GM21528 (cell line): Measurements from ENCODE around the gene E2F1.
A peak's percentile ranks its signal among the peaks of the same experiment; 100 is the strongest.

Experiments
- ATAC-seq: cut with Tn5 transposase; IDR thresholded peaks from one replicate; pipeline ENCODE4 v1.9.1; 2021; ENCODE audit warnings: mild to moderate bottlenecking, moderate library complexity; ENCODE audit not compliant: unreplicated experiment, low FRiP score

E2F1 gene

DNA sequence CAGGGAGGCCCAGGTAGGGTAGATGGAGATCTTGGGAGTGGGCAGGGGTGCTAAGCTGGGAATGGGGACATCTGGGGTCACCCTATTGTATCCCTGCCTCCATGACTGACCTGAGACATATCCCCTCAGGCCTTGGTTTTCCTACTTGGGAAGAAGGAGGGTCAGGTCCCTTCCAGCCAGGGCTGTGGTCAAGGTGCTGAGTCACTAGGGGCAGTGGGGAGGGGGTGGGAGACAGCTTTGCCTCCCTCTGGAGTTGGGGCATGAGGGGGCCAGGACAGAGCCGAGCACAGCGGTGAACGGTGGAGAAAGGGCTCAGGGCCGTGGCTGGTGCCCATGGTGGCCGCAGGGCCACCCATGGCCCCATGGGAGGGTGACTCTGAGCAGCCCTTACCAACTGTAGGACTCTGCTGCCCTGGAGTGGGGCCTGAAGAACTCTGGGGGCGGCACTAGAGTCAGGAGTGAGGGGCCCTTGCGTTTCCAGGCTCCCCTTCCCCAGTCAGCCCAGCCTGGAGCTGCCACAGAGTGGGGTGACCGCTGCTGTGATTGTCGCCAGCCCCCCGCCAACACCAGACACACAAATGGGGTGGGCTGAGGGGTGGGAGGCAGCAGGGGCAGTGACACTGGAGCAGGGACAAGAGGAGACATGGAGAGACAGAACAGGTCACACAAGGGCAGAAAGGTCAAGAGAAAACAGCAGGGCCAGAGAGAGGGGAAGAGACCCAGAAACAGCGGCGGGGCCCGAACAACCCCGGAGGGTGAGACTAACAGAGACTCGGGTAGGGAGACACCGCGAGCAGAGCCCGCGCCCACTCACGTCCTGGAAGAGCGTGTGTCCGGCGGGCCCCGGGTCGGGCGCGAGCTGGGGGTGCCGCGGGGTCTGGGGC is 12.5 kb downstream of the E2F1 start:
- peak; percentile 35 for ATAC-seq

DNA sequence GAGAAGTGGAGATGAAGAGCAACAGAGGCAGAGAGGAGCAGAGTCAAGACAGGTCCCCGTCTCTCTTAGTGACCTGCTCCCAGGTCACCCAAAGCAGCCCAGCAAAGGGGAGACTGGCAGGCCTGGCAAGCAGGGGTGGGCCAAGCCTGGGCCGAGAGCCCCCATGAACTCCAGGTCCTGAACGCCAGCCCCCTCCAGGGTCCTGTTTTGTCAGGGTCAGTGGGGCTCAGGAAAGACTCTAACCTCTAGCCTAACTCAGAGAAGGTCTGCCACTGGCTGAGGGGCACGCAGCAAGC is 13.1 kb downstream of the E2F1 start:
- no peak for ATAC-seq

DNA sequence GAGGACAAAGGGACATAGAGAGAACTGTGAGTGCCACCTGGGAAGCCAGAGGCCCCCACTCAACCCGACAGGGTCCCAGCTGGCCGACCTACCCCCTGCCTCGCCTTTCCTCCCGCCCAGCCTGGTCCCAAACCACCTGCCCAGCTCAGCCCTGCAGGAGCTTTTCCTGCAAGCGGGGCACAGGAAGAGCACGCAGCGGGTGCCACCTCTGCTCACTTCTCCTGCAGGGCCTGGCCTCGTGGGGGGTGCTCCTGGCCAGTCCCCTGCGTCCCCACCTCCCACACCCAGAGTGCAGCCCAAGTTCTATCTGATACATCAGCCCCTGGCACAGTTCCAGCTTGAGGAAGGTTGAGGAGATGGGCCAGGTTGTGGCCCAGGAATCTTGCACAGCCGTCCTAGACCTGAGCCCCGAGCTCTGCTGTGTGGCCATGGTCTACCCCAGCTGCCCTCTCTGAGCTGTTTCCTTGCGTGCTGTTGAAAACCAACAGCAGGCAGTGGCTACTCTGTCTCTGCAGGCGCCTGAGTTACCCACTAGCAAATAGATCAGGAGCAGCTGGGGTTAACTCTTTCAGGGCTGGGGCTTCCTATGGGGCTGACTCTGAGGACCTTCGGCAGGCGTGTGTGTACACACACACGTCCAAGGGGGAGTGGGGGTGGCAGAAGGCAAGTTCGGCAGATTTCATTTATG is 13.6 kb downstream of the E2F1 start:
- no peak for ATAC-seq

DNA sequence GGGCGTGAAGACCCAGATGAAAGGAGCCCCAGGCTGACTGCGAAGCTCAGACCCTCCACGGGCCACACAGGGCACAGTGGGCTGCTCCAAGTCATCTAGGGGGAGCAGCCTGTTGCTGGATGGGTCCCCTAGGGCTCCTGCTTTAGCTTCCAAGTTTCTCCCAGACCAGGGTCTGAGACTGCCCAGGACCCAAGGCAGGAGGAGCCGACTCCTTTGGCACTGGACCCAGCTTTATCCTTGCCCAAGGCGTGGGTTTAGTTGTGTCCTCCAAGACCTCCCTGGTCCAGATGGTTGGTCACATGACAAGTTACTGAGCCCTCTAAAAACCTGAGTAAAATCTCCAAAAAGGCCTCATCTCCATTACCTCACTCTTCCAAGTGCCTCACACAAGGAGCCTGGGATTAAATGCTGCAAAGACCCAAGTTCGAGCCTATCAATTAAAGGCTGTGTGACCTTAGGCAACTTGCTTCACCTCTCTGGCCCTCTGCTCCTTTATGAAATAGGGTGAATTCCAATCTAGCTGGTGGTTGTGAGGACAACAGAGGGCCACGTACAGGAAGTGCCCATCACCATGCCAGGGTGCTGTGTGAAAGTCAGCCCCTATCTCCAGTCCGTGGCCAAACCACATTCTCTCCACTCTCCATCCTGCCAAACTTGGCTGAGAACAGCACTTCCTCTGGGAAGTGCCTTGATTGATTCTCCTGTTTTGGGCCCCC is 14.5 kb downstream of the E2F1 start:
- ATAC-seq, result no peak

DNA sequence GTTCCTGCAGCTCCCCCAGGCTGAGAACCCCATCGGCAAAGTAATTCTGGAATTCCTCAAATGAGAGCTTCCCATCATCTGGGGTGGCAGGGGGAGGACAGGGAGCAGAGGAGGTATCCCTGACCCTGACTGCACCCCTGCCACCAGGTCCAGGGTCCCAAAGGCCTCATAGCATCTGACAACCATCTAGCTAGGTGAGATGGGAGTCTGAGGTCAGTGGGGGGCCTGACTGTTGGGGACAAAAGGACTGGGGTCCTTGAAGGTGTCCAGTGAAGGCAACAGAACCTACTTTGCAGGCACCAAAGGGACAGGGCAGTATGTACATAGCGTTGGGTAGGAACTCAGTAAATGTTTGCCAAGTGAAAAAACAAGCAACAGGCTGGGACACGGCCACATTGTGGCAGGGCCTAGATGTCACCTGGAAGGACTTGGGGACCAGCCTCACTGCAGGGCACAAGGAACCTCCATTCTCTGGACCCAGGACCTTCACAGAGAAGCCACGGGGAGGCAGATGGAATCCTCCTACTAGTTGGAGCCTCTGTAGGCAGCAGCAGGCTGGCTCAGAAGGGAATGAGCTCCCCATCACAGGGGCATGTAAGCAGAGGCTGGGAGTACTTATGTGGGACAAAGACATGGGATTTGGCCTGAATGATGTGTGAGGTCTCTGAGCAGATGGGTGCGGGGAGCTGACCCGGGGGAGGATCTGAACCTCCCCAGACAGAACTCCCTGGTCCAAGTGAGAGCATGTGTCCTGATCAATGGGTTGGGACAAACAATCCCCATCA is 15.3 kb downstream of the E2F1 start:
- ATAC-seq, result no peak

DNA sequence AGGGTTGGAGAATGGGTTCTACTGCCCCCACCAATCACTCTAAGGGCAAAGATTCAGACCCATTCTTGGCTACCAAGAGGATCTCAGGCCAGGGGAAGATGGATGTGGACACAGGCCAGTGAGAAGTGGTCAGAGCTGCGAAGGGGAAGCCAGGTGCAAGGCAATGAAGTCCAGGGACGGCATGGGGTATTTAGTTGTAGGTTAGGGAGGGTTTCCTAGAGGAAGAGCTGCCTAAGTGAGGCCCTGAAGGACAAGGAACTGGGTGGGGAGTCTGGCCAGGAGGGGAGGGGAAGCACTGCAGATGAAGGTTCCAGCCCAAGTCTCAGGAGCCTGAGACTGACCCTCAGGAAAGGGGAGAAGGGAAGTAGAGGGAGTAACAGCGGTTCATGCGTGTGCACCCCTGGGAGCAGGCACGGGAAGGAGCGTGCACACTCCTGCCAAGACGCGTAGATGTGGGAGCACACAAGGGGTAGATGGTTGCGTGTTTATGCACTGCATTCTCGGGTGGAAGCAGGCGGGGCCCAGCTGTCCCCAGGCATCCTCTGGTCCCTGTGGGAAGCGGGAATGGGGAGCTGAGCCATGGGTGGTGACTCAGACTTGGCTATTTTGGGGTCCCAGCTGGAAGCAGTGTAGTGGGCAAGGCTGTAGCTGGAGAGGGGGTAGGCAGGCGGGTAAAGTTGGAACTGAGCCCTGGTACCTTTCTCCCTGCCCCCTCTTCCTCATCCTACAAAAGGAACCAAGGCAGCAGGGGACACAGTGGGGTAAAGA is 16.1 kb downstream of the E2F1 start:
- ATAC-seq, result no peak

DNA sequence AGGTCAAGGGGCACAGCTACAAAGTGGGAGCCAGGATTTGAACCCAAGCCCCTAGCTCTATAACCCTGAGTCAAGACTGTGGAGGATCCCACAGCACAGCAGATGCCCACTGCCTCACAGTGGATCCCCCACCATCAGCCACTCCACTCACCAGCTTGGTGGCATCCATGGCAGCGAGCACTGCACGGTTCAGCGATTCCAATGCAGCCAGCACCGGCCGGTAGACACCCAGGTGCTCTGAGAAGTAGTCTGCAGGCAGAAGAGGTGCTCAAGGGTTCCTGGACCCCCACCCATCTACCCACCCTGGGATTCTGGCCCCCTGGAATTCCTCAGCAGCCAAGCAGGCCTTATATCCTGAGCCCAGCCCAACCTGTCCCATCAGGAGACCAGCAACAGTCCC is 17.0 kb downstream of the E2F1 start:
- no peak for ATAC-seq

DNA sequence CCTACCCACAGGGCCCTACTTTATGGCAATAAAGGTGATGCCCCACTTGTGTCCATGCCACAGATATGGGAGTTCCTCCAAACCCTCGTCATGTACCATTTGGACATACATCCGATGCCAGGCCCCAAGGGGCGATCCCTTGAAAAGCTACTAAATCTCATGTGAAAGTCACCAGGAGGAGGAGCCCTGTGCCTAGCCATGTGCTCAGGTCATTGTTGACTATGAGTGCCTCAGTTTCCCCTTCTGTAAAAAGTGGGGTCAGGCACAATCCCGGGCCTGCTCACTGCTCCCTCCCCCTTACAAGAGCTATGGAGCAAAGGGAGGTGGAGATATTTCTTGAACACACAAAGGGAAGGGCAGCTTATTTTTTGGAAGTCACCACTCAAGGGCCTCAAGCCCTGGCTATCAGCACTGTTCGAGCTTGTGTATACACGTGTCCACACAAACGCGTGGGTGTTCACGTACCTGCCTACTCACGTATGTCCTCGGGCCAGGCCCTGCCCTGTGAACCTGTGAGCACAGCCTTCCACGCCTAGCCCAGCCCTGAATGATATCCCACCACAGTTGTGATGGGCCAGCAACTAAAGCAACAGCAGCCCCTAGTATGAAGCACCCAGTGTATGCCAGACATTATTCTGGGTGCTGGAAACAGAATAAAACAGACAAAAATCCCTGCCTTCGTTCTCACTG is 17.6 kb downstream of the E2F1 start:
- no peak for ATAC-seq

DNA sequence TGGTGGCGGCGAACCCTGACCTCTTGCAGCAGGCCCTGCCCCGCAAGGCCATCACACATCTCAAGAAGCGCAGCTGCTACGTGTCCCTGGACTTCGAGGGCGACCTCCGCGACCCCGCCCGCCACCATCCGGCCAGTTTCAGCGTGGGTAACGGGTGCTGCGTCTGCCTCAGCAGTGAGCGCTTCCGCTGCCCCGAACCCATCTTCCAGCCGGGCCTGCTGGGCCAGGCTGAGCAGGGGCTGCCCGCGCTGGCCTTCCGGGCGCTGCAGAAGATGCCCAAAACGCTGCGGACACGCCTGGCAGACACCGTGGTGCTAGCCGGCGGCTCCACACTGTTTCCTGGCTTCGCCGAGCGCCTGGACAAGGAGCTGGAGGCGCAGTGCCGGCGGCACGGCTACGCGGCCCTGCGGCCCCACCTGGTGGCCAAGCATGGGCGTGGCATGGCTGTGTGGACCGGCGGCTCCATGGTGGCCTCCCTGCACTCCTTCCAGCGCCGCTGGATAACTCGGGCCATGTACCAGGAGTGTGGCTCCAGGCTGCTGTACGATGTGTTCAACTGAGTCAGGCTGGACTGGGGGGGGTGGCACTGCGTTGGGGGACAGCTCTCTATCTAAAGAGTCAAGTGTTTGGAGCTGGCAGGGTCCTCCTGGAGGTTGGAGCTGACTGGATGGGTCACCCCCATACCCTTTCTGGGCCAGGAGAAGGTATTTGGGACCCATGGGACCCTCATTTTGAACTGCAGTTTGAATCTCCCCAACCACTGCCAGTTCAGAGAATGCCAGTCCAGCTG is 18.3 kb downstream of the E2F1 start:
- no peak for ATAC-seq

DNA sequence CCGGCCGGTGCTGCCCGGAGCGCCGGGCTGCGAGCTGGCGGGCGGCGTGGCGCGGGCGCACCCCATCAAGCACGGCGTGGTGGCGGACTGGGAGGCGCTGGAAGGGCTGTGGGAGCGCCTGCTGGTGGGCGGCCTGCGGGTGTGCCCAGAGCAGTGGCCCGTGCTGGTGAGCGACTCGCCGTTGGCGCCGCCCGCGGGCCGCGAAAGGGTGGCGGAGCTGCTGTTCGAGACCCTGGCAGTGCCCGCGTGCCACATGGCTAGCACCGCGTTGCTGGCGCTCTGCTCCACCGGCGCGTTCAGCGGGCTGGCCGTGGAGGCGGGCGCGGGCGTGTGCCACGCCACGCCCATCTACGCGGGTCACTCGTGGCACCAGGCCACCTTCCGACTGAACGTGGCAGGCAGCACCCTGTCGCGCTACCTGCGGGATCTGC is 18.9 kb downstream of the E2F1 start:
- peak; percentile 19 for ATAC-seq

DNA sequence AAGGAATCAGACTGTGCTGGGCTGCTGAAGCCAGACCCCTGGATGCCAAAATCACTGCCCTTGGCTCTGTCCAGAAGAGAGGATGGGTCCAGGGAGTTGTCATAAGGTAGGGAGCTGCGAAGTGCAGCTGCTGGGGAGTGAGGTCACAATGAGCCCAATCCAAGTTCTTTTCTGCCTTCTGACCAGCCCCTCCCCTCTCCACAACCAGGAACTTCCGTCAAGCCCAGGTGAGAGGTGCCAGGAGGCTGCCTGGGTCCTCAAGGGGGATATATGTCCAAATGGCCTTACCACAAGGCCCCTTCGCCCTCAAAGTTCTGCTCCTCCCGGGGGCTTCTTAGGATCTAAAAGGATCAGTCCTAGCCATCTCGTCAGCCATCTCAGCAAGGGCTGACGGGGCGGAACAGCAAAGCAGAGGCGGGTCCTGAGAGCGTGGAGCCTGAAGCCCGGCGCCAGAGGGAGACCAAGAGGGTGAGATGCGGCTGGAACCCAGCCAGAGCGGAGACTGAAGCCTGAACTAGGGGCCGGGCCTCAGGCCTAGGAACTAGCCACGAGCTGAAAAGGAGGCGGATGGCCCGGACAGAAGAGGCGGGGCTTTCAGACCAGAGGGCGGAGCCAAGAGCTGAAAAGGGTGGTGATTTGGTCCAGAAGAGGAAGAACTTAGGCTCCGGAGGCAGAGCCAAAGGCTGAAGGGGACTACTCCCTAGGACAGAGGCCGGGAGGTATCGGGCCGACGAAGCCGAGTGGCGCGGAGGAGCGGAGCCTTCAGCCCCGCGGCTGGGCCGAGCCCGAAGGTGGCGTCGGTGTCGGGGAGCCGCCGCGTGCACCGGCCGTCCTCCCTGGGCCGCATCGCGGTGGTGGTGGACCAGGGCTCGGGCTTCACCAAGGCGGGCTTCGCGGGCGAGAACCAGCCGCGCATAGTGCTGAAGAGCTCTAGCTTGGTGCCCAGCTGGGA is 19.6 kb downstream of the E2F1 start, which contains the start of gene ACTL10:
Gene ACTL10 (plus strand): TSS at position 651 of the 952 bp plus-strand sequence. CDS start 555 bp downstream, outside the sequence.
- ATAC-seq, result peak; percentile 58

DNA sequence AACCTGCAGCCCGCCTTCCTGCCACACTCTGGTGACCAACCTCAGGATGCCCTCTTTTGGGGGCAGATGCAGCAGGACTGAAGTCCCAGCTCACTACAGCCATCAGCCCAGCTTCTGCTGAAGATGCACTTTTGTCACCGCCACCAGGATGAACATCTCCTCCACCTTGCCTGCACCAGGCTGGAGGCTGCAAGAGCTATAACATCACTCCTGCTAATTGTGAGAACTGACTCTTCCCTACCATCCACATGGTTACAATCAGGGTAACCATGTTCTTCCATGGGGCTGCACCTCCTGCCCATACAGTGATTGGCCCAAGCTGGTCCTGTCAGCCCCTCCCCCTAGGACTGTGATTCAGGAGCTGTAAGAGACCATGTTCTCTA is 21.4 kb downstream of the E2F1 start:
- ATAC-seq, result no peak

DNA sequence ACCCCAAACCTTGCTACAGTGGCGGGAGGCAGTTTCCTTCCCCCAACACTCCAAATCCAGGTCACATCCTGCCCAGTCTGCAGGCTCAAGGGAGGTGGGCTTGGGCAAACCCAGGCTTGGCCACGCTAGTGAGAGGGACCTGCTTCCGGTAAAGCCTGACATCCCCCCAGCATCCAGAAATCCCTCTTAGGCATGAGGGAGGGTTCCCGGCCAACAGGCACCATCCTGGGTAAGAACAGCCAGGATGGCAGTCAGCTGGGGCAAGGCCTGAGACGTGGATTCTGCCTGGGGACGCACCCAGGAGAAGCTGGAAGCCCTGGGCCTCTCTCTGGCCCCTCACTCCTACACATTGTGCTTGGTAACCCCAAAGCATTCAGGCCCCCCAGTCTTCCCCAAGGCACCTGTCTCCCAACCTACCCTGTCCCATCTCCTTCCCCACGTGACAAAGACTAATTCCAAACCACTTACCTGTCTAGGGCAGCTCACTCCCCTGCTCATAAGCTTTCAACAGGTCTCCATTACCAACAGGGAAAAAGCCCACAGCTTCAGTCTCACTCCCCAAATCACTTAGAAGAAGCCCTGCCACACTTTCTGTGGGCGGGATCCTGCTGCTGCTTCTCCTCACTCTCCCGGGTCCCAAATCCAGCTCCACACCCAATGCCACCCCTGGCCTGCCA is 22.0 kb downstream of the E2F1 start:
- ATAC-seq, result no peak

DNA sequence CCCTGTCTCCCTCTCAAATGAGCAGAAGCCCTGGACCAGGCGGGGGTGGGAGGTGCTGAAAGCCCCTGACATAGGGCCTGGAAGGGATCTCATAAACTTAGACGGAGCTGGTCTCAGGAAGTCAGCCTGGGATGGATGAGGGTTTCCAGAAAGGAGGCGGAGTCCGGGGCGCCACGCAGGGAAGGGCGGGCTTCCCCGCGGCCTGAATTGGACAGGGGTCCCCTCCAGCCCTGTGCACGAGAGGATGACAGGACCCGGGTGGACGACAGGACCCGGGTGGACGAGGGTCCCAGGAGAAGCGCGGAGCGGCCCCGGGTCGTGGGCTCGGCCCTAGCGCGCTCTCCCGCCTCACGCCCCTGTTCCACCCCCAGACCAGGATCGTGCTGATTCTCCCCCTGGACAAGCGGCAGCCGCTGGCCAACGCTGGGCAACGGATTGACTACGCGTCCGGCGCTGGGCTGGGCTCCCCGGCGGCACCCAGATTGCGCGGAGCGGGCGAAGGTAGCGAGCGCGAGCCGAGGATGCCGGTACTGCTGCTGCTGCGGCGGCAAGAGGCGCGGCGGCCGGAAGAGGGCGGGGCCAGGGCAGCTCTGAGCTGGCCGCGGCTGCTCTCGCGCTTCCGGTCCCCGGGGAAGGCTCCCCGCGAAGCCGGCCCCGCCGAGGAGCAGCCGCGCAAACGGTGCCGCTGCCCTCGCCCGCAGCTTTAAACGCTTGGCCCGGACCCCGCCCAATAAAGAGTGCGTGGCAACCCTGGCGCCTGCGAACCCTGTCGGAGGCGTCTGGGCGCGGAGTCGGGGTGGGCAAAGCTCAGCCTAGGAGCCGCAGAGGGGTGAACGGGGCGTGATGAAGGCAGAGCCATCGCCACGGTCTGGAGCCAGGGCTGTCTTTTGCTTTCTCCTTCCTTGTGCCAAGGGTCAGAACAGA is 22.8 kb downstream of the E2F1 start:
- ATAC-seq, result peak; percentile 47

DNA sequence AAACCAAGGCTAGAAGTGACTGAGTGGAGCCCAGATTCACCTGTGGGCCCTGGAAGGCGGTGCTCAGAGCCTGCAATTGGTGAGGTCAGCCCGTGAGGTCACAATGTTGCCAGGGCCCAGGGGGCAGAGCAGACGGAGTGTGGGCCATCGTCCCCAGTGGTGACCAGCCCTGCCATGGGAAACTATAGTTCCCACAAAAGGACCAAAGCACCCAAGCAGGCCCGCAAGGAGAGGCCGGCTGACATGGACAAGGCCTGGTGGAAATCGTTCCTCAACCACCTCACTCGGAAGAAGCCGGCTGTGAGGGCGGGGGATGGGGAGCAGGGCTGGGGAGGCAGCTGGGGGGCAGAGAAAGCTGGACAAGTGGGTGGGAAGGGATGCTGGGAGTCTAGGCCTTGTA is 24.0 kb downstream of the E2F1 start, which contains the start of gene C20orf144:
Gene C20orf144 (plus strand): TSS at position 156 of the 400 bp plus-strand sequence. CDS start 19 bp downstream, at position 175.
- no peak for ATAC-seq

DNA sequence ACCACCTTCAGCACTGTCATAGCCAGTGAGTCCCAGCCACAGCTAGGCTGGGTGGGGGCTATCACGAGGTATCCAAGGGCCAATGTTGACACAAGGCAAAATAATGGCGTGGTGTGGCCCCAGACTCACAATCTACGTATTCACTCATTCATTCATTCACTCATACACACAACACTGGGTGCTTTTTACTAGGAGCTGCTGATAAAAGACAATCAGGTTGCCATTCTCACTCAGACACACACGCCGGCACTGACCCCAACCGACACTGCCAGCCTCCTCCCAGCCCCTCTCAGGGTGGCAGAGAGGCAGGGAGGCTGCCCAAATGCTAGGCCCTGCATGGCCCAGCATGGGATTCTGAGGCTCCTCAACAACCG is 25.5 kb downstream of the E2F1 start:
- no peak for ATAC-seq
